GM19438 (cell line): ENCODE measurements around the gene NME7.

ENCODE experiments used
- ATAC-seq: cut with Tn5 transposase; IDR thresholded peaks from one replicate; pipeline ENCODE4 v1.9.1; 2021; ENCODE audit warnings: low read depth; ENCODE audit not compliant: unreplicated experiment

The NME7 gene

DNA sequence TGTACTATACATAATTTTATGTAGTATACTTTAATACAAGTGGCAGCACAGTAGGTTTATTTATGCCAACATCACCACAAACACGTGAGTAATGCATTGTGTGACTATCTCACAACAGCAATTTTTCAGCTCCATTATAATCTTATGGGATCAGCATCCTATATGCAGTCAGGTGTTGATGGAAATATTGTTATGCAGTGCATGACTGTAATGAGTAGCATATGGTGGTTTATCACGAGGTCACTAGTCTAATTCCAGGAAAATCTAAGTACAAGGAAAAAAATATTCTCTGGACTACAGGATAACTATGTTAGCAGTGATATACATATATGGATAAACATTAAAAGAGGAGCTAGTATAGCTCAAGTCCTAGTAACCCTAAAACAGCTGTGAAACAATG, 192.1 kb downstream of the NME7 start:
- no peak for ATAC-seq

DNA sequence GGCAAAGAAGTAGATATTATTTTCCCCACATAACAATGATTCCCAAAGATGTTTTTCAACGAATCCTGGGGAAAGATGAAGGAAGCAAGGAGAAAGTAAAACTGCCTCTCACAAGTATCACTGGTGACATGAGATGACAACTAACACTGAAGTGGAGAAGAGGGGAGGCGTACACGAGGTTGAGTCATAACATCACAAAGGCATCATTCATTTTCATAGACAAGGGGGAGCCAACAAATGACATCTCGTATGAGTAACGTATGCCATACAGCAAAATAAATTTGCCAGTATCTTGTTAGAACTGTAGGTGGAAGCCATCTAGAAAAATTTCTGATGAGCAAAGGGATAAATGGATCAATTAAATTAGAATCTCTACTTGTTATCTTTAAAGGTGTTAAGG, 204.5 kb downstream of the NME7 start:
- ATAC-seq: no peak

DNA sequence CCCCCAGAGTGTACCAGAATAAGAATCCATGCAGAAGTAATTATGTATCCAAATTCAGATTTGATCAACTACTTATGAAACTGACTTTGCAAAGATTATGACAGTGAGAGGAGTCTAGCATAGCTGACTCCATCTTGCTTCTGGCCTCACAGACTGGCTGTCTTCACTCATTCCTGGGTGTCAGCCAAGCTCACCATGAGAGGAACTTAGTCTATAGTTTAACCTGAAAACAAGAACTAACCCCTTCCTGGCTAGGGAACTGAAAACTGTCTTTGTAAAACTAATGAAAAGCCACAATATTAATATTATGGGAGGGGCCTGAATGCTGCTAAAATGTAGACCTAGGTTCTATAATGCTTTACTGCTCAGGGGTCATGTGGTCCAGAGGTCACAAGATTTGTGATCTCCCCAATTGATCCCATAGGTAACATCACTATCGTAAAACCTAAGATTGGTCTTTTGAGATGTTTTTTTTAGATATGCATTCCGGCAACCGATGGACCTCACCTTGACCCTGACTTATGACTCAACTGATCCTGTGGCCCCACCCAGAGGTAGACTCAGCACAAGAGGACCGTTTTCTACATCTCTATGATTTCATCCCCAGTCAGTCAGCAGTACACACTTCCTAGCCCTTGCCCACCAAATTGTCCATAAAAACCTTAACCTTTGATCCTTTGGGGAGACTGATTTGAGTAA, 206.0 kb downstream of the NME7 start:
- peak; percentile 72 for ATAC-seq

DNA sequence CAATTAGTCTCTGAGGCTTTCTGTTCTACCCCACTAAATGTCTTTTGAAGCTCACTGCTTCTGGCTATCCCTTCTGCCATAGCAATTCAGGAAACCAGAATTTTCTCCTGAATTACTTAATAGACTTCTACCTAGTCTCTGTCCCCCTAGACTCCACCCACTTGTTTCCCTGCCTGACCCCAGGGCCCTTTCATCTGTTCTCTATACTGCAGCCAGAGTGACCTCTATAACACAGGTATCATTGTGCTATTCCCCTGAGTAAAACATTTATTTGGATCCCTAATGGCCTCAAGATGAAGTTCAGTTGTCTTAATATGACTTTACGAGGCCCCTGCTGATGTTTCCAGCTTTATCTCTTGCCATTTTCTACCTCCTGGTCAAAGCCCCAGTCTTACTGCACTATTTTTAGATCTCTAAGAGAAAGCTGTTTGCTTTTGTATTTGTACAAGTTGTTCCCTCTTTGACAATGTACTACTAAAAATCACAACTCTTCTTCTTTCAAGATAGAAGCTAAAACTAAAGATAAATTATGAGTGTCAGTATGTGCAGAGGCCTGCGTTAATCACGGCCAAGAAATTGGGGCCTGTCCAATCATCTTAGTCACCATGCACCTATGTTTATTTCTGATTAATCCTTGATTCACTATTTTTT, 206.6 kb downstream of the NME7 start:
- ATAC-seq: no peak

DNA sequence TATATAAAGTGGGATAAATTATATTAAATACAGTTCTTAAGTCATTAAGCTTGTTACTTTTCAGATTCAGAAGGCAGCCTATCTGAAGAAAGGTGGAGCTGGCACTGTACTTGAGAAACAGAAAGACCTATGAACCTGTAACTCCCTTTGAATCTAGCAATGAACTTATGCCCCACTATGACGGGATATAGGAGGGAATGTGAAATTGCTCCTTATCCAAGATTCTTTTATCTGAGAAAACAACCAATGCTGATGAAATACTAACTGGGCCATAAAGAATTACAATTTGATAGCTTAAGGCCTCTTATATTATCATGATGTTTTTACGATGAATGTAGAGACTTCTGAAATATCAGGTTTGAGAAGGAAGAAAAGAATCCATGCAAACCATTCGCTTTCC, 211.0 kb downstream of the NME7 start:
- ATAC-seq: no peak

DNA sequence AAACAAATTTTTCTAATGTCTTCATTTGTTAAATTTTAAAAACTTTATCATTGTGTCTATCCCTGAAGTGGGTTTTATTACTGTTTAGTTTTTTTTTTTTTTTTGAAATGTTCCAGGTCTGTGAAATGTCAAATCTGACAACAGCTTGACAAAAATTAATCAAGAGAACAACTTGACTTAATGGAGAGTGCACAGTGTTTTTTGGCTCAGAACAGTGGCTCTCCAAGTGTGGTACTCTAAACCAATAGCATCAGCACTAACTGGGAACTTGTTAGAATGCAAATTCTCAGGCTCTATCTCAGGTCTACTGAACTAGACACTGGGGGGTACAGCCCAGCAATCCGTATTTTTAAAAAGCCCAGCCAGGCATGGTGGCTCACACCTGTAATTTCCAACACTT, 211.9 kb downstream of the NME7 start:
- ATAC-seq: no peak

DNA sequence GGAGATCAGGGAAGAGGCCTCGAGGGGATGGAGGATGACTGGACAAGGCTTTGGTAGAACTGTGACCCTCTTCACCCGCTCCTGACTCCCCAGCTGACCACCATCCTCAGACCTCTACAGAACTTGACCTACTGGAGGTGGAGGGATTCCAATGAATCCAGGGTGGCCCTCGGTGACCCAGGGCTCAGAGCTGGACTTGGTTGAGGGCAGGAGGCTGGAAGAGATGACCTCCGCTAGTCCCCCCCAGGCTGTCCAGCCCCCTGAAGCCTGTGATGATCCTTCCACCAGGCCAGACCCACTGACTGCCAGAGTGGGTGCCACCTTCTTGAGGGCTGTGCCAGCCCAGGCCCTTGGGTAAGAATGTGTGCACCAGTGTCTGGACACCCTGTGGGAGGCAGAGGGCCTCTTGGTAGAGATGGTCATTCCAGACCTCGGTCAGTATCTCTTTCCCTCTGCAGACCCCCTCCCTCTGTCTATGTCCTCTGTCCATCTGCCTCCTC, 216.2 kb downstream of the NME7 start:
- ATAC-seq: no peak

DNA sequence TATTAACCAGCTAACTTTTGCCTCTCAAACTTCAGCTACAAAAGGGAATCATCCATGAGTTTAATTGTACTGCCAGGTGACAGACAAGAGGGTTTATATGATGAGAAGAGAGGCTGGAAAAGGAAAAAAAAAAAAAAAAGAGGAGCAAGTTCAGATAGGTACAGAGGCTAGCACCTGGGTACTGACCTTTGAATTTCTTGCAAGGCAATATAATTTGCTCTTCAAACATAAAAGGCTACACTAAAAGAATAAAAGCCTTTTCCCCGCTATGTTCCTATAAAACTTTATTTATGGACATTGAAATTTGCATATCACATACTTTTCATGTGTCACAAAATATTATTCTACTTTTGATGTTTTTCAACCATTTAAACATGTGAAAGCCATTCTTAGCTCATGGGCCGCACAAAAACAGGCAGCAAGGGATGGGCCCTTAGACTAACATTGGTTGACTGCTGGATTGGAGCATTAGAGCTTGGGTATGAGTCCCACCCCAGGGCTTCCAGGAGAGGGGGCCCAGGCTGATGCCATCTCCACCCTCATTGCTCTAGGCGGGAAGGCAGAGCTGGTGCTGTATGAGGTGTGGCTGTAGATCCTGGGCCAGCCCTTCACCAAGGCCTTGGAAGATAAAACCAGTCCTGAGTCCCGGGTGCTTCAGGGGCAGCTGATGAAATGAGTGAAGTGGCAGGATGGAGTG, 216.8 kb downstream of the NME7 start:
- ATAC-seq: no peak

DNA sequence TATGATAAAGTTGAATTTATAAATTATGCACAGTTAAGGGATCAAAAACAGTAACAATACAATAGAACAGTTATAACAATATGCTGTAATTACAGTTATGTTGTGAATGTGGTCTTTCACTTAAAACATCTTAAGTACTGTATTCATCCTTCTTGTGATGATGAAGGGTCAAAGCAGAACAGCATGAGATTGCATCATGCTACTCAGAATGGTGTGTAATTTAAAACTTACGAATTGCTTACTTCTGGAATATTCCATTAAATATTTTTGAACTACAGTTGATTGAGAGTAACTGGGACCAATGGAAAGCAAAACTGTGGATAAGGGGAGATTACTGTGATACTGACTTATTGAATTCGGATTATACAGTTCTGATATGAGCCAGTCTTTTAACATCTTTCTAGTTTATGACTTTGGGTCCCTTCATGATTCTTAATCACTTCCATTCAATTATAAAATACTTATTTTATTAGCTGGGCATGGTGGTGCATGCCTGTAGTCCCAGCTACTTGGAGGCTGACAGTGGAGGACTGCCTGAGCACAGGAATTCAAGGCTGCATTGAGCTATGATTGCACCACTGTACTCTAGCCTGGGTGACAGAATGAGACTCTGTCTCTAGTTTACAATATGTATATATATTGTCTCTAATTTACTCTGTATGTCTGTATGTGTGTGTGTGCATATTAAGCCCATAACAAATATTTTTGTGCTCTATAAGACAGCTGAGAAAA, 217.9 kb downstream of the NME7 start:
- no peak for ATAC-seq

DNA sequence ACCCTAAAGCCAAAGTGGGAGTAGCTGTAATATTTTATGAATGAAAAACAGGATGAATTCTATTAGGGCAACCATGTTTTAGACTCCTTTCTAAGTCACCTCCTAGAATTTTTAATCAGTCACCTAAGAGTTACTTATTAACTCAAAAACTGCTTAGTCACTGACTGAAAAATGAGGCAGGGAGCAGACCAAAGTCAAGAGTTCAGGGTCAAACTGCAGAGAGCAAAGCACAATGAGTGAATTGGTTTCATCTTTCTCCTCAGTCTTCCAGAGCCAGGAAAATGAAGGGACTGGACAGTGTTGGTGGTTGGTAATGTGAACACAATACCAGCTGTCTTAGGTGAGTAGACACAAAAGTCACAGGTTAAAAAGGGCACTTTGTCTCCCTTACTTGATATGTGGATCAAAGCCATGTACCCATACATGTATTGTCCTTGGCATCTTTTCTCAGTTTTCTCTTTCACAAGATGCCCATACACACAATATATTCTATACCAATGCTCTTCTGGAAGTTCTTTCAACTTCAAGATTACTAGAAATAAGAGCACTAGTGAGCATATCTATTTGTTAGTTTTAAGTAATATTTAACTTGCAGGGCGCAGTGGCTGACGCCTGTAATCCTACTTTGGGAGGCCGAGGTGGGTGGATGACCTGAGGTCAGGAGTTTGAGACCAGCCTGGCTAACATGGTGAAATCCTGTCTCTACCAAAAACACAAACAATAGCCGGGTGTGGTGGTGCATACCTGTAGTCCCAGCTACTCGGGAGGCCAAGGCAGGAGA, 218.9 kb downstream of the NME7 start:
- peak; percentile 72 for ATAC-seq

DNA sequence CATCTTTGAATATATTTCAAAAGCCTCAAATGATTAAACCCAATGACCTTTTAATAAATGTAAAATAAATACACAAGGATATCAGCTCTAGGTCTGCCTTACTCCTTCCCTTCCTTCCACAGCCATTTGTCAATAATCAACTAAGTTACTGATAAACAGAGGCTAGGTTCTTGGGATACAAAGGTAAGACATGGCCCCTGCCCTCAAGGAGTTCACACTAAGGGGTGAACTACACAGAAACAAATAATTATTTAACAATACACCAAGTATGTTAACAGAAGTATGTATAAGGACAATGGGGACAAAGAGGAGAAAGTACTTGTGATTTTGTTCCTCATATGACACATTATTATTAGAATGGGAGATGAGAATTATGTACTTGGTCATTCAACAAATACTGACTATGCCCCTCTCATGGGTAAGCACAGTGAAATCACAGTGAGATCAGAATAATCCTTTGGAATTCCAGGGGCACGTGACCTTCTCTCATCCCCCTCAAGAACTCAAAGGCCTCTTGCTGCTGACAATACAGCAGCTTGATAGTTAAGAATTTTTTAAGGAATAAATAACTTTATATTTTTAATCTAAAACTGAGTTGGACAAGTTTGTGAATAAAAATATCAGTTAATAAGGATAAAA, 220.9 kb downstream of the NME7 start:
- no peak for ATAC-seq

DNA sequence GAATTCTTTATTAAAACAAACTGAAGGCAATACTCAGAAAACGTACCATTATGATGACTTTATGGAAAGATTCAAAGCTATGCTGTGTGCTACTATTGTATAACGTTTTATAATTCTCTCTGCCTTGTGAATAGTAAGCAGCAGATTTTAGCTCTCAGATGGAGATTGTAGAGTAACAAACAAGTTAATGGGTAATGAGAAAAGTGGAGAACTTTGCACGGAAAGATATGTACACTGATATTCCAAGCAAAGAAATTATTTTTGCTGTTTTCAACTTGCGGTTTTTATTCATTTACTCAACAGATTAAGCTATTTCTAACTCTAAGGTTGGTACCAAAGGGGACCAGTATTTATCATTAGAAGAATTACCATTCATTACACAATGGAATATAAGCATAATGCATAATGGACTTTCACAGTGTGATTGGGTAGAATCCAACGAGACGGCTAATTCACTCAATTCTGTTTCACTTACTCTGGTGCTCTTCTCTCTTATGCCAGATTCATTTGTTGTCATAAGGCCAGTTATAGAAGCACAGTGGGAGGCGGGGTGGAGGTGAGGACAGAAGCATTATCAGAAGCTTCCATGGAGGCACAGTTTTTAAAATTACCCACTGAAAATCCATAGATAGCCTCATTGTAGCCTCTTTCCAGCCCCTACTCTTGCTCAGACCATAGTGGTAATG, 222.5 kb downstream of the NME7 start:
- no peak for ATAC-seq

DNA sequence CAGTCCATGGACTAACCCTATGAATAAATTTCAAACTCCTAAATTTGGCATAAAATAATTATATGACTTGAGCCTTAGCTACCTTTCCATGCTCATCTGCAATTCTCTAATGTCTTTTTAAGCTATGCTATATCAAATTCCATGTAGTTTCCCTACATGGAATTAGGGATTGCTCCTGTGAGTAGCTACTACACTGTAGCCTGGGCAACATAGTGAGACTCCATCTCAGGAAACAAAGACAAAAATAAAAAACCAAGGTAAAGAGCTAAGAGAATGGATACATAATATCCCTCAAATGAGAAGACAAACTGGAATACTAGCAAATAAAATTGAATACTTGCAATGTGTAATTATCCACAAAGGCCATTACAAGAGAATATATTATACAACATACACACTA, 223.6 kb downstream of the NME7 start:
- no peak for ATAC-seq

DNA sequence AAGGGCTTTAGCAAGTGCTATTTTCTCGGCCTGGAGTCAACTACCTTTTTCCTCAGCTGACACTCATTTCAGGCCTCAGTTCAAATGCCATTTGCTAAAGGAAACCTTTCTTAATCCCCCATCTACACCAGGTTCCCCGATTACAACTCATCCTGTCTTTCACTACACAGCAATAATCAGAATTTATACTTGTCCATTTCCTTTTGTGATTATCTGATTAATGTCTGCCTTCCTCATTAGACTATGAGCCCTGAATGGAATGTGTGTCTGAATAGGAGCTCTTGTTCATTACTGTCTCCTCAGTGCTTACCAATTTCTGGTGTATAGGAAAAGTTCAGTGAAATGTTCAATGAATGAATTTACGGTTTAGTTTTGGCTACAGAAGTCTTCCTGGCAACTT, 224.3 kb downstream of the NME7 start:
- no peak for ATAC-seq

DNA sequence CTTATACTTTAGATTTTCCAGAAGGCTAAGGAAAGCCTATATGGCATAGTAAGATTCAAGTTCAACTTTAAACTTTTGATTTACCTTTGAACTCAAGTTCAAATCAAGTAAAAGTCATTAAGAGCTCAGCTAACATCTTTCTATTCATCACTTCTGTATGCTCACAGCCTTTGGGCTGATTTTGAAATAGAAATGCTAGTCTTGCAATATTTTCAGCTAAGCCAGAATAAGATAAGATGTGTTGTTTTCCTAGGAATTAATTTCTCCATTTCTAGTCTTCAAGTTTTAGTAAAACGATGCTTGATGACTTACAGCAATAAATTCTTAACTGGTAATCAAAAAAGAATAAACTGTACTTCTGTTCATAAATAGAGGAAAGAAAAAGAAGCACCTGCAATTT, 225.5 kb downstream of the NME7 start:
- ATAC-seq: no peak

DNA sequence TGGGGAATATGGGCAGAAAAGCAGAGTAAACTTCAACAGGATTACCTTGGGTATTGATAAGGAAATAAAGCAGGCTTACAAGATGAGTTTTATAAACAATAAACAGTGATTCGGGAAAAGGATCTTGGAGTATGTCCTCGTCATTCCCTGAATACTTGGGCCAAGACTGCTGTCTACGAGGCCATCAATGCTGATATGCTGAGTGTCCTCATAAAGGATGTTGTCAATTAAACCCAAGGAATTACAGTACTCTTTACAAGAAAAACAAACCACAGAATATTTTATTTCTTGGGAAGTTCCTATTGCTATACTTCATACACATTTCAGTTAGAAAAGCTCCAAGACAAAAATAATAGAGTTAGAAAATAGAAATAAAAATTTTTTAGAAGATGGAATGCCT, 226.2 kb downstream of the NME7 start:
- ATAC-seq: no peak

DNA sequence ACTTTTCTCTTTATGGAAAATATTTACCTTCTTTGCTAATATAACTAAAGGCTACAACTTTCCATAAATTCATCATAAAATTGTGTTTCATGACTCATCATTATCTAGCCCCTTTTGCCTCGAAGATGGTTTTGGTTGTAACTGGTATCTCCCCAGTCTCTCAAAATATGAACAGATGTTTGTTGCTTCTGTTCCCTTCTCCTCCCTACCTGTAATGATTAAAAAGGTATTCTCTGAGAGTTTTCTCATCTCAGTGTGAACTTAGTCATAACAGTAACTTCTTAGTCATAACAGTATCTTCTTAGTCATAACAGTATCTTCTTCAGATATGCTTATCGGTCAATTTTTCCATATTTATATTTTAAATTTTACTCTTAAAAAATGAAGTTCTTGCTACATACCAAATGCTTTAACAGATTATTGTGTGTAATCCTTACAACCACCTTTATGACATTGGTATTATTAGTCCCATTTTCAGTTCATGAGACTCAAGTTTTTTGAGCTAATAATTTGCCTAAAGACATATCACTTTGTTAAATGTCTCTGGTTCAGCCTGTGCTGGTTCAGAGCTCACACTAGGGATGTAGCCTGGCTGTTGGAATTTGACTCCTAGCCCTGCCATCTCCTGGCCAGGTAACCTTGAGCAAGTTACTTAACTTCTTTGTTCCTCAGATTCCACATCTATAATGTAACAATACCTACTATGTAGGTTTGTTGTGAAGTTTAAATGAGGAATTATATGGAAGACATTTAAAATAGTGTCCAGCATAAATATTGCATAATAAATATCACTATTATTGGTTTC, 228.5 kb downstream of the NME7 start:
- ATAC-seq: peak; percentile 84

DNA sequence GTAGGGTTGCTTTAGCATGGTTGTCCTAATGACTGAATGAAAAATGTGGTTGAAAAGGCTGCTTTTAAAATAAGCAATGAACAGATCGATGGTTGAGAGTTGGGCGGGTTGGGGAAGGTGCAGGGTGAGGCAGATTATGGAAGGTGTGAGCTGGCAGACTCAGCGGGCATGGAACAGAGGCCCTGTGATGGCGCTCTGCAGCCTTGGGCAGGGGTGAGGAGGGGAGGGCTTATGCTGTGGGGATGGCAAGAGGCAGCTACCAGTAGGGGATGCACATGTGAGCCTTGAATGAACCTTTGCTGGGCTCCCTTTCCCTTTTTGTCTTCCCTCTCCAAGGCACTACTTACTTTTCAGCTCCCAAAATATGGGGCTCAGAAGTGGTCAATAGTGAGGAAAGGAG, 230.2 kb downstream of the NME7 start:
- ATAC-seq: no peak
